Esophagus muscularis mucosa (tissue), 4 donors: ENCODE measurements around the gene MELK. TPM values are rescaled to one million over a fixed set of nuclear protein-coding genes. Genes with fewer than 3 reads are reported as not detected.
"Not testable (repeated sequence)": the region's sequence is repeated elsewhere in the genome, so short reads cannot be mapped to it uniquely, and the experiment has no call there.

Experiments used
- DNase-seq: peaks from one replicate; pipeline ENCODE4 v3.0.0-alpha.2; 2017; ENCODE audit errors: extremely low spot score
- H3K27ac ChIP-seq, 4 donors: fragments of 200-600 bp; sonication (generic); replicated peaks in 1 of 4; 1 replicate in 3 of 4; 2 replicates in 1 of 4; pipeline ENCODE4 v1.5.1; 2016 to 2019; ENCODE audit warnings: mild to moderate bottlenecking in 1 of 4
- H3K27me3 ChIP-seq, 4 donors: fragments of 200-600 bp; sonication (generic); one replicate each; pipeline versions ENCODE4 v1.5.1 to v1.6.0; 2016 to 2019
- H3K36me3 ChIP-seq, 4 donors: fragments of 200-600 bp; sonication (generic); one replicate each; pipeline ENCODE4 v1.5.1; 2016 to 2019
- H3K4me1 ChIP-seq, 4 donors: fragments of 200-600 bp; sonication (generic); one replicate each; pipeline ENCODE4 v1.5.1; 2016 to 2019
- H3K4me3 ChIP-seq, 4 donors: fragments of 200-600 bp; sonication (generic); 1 replicate in 2 of 4; 2 replicates in 2 of 4; pipeline ENCODE4 v1.5.1; 2016 to 2019; ENCODE audit warnings: mild to moderate bottlenecking in 4 of 4, moderate library complexity in 1 of 4
- H3K9me3 ChIP-seq, 4 donors: fragments of 200-600 bp; sonication (generic); 1 replicate in 3 of 4; 2 replicates in 1 of 4; pipeline ENCODE4 v1.5.1; 2016 to 2019
- EP300 ChIP-seq: sonication (generic); formaldehyde crosslinking; IDR thresholded peaks from one replicate; pipeline ENCODE4 v1.6.1; 2017; ENCODE audit warnings: antibody characterized with exemption
- POLR2A ChIP-seq: fragments of 450-650 bp; IDR thresholded peaks from one replicate; pipeline ENCODE4 v1.6.1; 2017; ENCODE audit warnings: antibody characterized with exemption, moderate library complexity, mild to moderate bottlenecking, low read depth
- POLR2AphosphoS5 ChIP-seq, 2 donors: sonication (generic); formaldehyde crosslinking; IDR thresholded peaks; one replicate each; pipeline ENCODE4 v1.6.1; 2017; ENCODE audit warnings: antibody characterized with exemption in 2 of 2
- whole genome bisulfite sequencing: methylation state at CpG from one replicate; pipeline ENCODE4 v1.1.5; 2018; 5-methylcytosine and 5-hydroxymethylcytosine counted together
- intact Hi-C: fragments of 100-400 bp; cut with DNase I; formaldehyde crosslinking; loops from one replicate; pipeline ENCODE4 v1.15.1; 2023
- total RNA-seq, 4 donors: library from RNA; depleted of rRNA; stranded (reverse); fragments of >200 nt; gene quantifications; one replicate each; pipeline versions ENCODE4 v1.1.0 to v1.2.1, GENCODE V29; 2016
- TF ChIP-seq, protein P1 (sequence below), 3 experiments: fragments of 200-600 bp in 2 of 3; fragments of 450-650 bp in 1 of 3; sonication (generic) in 2 of 3; IDR thresholded peaks; one replicate each; pipeline ENCODE4 v1.5.1; 2017 to 2019; ENCODE audit warnings: antibody characterized with exemption in 3 of 3, mild to moderate bottlenecking in 2 of 3, moderate library complexity in 1 of 3

MELK gene
- total RNA-seq, 4 donors from 2014 or later = 0.13 to 0.66 (median 0.17) TPM; not detected in 1

GRCh38 chr9:36542355-36542754 is 30.3 kb upstream of the MELK start:
- Histone ChIP-seq H3K27me3 (peaks cover 0 to 6% (median 0%) of the 10 kb centered on the region in 4 donors), H3K36me3 (no peaks in the 10 kb centered on the region), H3K4me1 (peaks cover 0 to 3% (median 0%) of the 10 kb centered on the region in 4 donors), H3K27ac (no peak overlapping the region), H3K4me3 (no peak overlapping the region), H3K9me3 (no peaks in the 10 kb centered on the region)
- TF ChIP-seq POLR2A (no peak), EP300 (no peak), POLR2AphosphoS5 (IDR thresholded peaks at IDR 0.05) (no peak)
- TF ChIP-seq, protein P1, sequence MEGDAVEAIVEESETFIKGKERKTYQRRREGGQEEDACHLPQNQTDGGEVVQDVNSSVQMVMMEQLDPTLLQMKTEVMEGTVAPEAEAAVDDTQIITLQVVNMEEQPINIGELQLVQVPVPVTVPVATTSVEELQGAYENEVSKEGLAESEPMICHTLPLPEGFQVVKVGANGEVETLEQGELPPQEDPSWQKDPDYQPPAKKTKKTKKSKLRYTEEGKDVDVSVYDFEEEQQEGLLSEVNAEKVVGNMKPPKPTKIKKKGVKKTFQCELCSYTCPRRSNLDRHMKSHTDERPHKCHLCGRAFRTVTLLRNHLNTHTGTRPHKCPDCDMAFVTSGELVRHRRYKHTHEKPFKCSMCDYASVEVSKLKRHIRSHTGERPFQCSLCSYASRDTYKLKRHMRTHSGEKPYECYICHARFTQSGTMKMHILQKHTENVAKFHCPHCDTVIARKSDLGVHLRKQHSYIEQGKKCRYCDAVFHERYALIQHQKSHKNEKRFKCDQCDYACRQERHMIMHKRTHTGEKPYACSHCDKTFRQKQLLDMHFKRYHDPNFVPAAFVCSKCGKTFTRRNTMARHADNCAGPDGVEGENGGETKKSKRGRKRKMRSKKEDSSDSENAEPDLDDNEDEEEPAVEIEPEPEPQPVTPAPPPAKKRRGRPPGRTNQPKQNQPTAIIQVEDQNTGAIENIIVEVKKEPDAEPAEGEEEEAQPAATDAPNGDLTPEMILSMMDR (IDR thresholded peaks at IDR 0.05) = no peak
- 95% methylated on average over 7 of the region's 7 CpGs for WGBS
- intact Hi-C loops = no loop called here
- DNase-seq = no peak

GRCh38 chr9:36543916-36544315 is 28.8 kb upstream of the MELK start:
- no peaks in the 10 kb centered on the region for H3K36me3 ChIP-seq
- WGBS = 72% methylated on average over 7 of the region's 7 CpGs
- H3K27me3 ChIP-seq = peaks cover 0 to 6% (median 0%) of the 10 kb centered on the region in 4 donors
- no peak for DNase-seq
- H3K4me3 ChIP-seq = no peak overlapping the region
- H3K4me1 ChIP-seq = peaks cover 0 to 3% (median 0%) of the 10 kb centered on the region in 4 donors
- no peaks in the 10 kb centered on the region for H3K9me3 ChIP-seq
- H3K27ac ChIP-seq = no peak overlapping the region
- intact Hi-C loops = no loop called here
- TF ChIP-seq POLR2AphosphoS5 (IDR thresholded peaks at IDR 0.05) (peak in 1 of 2 donors; percentile 23), POLR2A (no peak)

DNA sequence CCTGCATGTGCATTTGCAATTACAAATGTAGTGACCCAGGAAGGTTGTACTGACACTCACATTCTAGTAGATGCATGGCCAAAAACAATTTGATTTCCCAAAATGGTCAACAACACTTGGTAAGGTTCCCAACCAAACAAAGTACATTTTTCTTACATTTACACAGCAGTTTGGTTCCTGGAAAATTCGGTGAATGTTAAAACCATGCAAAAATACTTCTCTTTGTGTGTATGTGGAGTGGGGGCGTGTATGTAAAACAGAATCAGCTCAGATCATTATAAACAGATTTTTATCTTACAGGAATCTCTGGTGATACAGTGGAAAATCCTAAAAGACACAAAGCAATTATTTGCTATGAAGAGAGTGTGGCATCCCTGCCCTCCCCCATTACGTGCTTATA is 25.1 kb upstream of the MELK start:
- H3K9me3 ChIP-seq = no peaks in the 10 kb centered on the region
- no peak overlapping the region for H3K27ac ChIP-seq
- peaks cover 0 to 6% (median 0%) of the 10 kb centered on the region in 4 donors for H3K27me3 ChIP-seq
- DNase-seq = no peak
- H3K36me3 ChIP-seq = no peaks in the 10 kb centered on the region
- TF ChIP-seq POLR2AphosphoS5 (IDR thresholded peaks at IDR 0.05) (no peak), EP300 (no peak), POLR2A (no peak)
- TF ChIP-seq, protein P1 (IDR thresholded peaks at IDR 0.05) = no peak
- peaks cover 0 to 3% (median 0%) of the 10 kb centered on the region in 4 donors for H3K4me1 ChIP-seq
- no peak overlapping the region for H3K4me3 ChIP-seq
- WGBS = 79% methylated on average over 3 of the region's 3 CpGs
- intact Hi-C loops = no loop called here

DNA sequence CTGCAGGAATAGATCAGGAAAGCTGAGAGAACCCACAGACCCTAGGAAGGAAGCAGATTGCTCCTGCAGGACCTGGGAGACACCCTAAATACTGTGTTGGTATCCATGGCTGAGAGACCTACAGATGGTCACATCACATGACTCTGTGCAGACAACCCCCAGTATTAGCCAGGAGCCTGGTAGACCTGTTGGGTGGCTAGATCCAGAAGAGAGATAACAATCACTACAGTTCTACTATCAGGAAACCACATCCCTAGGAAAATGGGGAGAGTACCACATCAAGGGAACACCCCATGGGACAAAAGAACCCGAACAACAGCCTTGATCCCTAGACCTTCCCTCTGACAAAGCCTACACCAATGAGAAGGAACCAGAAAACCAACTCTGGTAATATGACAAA is 24.2 kb upstream of the MELK start:
- Histone ChIP-seq H3K27me3 (peaks cover 0 to 6% (median 0%) of the 10 kb centered on the region in 4 donors), H3K9me3 (no peaks in the 10 kb centered on the region), H3K4me3 (no peak overlapping the region), H3K36me3 (no peaks in the 10 kb centered on the region), H3K4me1 (peaks cover 0 to 2% (median 0%) of the 10 kb centered on the region in 4 donors), H3K27ac (no peak overlapping the region)
- no peak for DNase-seq
- TF ChIP-seq, protein P1 (IDR thresholded peaks at IDR 0.05) = no peak
- TF ChIP-seq POLR2AphosphoS5 (IDR thresholded peaks at IDR 0.05) (no peak), POLR2A (no peak), EP300 (no peak)
- WGBS = 83% methylated on average over 1 of the region's 1 CpG
- intact Hi-C loops = no loop called here

DNA sequence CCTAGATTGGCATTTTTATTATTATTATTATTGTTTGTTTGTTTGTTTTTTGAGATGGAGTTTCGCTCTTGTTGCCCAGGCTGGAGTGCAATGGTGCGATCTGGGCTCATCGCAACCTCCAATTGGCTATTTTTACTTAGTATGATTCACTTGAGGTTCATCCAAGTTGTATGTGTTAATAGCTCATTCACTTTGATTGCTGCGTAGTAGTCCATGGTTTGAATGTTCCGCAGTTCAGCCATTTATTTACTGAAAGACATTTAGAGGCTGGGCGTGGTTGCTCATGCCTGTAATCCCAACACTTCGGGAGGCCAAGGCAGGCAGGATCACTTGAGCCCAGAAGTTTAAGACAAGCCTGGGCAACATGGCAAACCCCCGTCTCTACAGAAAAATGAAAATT is 22.6 kb upstream of the MELK start:
- DNase-seq = no peak
- no peaks in the 10 kb centered on the region for H3K36me3 ChIP-seq
- TF ChIP-seq, protein P1 (IDR thresholded peaks at IDR 0.05) = no peak
- no peak for TF ChIP-seq POLR2A
- TF ChIP-seq POLR2AphosphoS5 (IDR thresholded peaks at IDR 0.05) = no peak
- TF ChIP-seq EP300 = no peak
- no peak overlapping the region for H3K4me3 ChIP-seq
- no peaks in the 10 kb centered on the region for H3K9me3 ChIP-seq
- intact Hi-C loops = no loop called here
- no peaks in the 10 kb centered on the region for H3K4me1 ChIP-seq
- no peak overlapping the region for H3K27ac ChIP-seq
- 92% methylated on average over 8 of the region's 8 CpGs for WGBS
- H3K27me3 ChIP-seq = peaks cover 0 to 6% (median 0%) of the 10 kb centered on the region in 4 donors

- H3K4me3 ChIP-seq, DNase-seq, H3K27me3 ChIP-seq, H3K4me1 ChIP-seq, H3K9me3 ChIP-seq, H3K27ac ChIP-seq, intact Hi-C loops, H3K36me3 ChIP-seq: not testable (repeated sequence)
- 85% methylated on average over 10 of the region's 10 CpGs for WGBS
These were observed 22.0 kb upstream of the MELK start for GRCh38 chr9:36550631-36551098.
